SK-N-MC (cell line): Measurements from ENCODE around the gene TRPM2.

ENCODE experiments used
- EZH2 ChIP-seq: fragments of 200-600 bp; sonication (generic); IDR thresholded peaks from one replicate; pipeline ENCODE4 v1.6.1; 2017; ENCODE audit warnings: antibody characterized with exemption
- FOXP2 ChIP-seq: optimal IDR thresholded peaks from 2 replicates; pipeline ENCODE3; 2011; ENCODE audit warnings: mild to moderate bottlenecking, moderate library complexity; ENCODE audit not compliant: insufficient read depth; ENCODE audit errors: extremely low read length, control extremely low read depth
- POLR2AphosphoS5 ChIP-seq: IDR thresholded peaks from 2 replicates; pipeline ENCODE4 v1.6.1; 2012; ENCODE audit warnings: mild to moderate bottlenecking, low read depth, low read length, borderline replicate concordance

GRCh38 chr21:44455524-44456213 lies 102.2 kb downstream of the TRPM2 start:
- TF ChIP-seq POLR2AphosphoS5 (no peak), EZH2 (no peak), FOXP2 (no peak)
